Adrenal gland (tissue), 12 donors: Measurements from ENCODE around the gene TRIM8. TPM values are rescaled to one million over a fixed set of nuclear protein-coding genes. Genes with fewer than 3 reads are reported as not detected.

ENCODE experiments used
- DNase-seq, 7 donors: peaks; one replicate each; pipeline ENCODE4 v3.0.0-alpha.2; 2019 to 2020
- H3K27ac ChIP-seq, 5 donors: fragments of 200-600 bp; sonication (generic) in 4 of 5; 1 replicate in 3 of 5; 2 replicates in 2 of 5; pipeline versions ENCODE4 v1.5.1 to v1.8.0; 2016 to 2020; ENCODE audit warnings: mild to moderate bottlenecking in 1 of 5
- H3K27me3 ChIP-seq: fragments of 200-600 bp; 2 replicates; pipeline ENCODE4 v1.8.0; 2021
- H3K36me3 ChIP-seq, 2 donors: fragments of 200-600 bp; replicated peaks in 1 of 2; 1 replicate in 1 of 2; 2 replicates in 1 of 2; pipeline versions ENCODE4 v1.5.1 to v1.8.0; 2018 to 2022
- H3K4me1 ChIP-seq, 2 donors: fragments of 200-600 bp; replicated peaks in 1 of 2; 1 replicate in 1 of 2; 2 replicates in 1 of 2; pipeline versions ENCODE4 v1.5.1 to v1.8.0; 2018 to 2021
- H3K4me3 ChIP-seq, 4 donors: fragments of 200-600 bp; sonication (generic) in 3 of 4; one replicate each; pipeline ENCODE4 v1.5.1; 2016 to 2018
- H3K9me3 ChIP-seq, 3 donors: fragments of 200-600 bp; sonication (generic) in 1 of 3; replicated peaks in 1 of 3; 1 replicate in 2 of 3; 2 replicates in 1 of 3; pipeline versions ENCODE4 v1.5.1 to v1.8.0; 2016 to 2021
- POLR2A ChIP-seq, 2 donors: fragments of 450-650 bp; IDR thresholded peaks; one replicate each; pipeline ENCODE4 v1.6.1; 2017; ENCODE audit warnings: antibody characterized with exemption in 2 of 2, mild to moderate bottlenecking in 2 of 2, moderate library complexity in 1 of 2
- WGBS, 4 donors: extraction: QIAGEN DNeasy Blood & Tissue Kit in 2 of 4; methylation state at CpG; one replicate each; pipeline versions ENCODE4 v1.1.5 to v1.1.7; 2013 to 2017; 5-methylcytosine and 5-hydroxymethylcytosine counted together
- intact Hi-C, 2 donors: fragments of 100-400 bp; cut with DNase I; formaldehyde crosslinking; loops; one replicate each; pipeline versions ENCODE4 v1.14.1 to v1.15.0; 2022 to 2023
- polyA plus RNA-seq, 3 donors: library from polyadenylated mRNA; stranded (reverse); fragments of 200-250 nt in 2 of 3; fragments of 350-450 nt in 1 of 3; fragmentation: Illumina TruSeq in 1 of 3; extraction: RNeasy Lipid Tissue Mini Kit (QIAGEN cat#74804) in 1 of 3; gene quantifications; one replicate each; pipeline ENCODE4 v1.2.3, GENCODE V29; 2013 to 2014
- total RNA-seq, 9 donors: library from RNA; depleted of rRNA in 4 of 9; stranded (reverse); fragments of >200 nt in 4 of 9; fragments of 120-200 nt in 1 of 9; fragmentation: NEBNext Ultra II Directional in 1 of 9; extraction: Animal tissue kit (Norgen Biotek cat#: 25700) in 1 of 9; gene quantifications; one replicate each; pipeline versions ENCODE4 v1.1.0 to v1.2.4, GENCODE V29; 2013 to 2023
- TF ChIP-seq, protein P1 (sequence below), 6 experiments: fragments of 450-650 bp in 4 of 6; fragments of 200-600 bp in 2 of 6; sonication (generic) in 1 of 6; IDR thresholded peaks; 1 replicate in 5 of 6; 2 replicates in 1 of 6; pipeline versions ENCODE4 v1.5.1 to v1.8.0; 2016 to 2021; ENCODE audit warnings: antibody characterized with exemption in 6 of 6, mild to moderate bottlenecking in 2 of 6, moderate library complexity in 1 of 6
- donor health status: healthy with polysubstance abuse.
- donor health status: Bipolar disorder and iron deficiency.
- donor health status: DM: yes; HTN: yes; CAD: no.
- donor health status: DM: no; HTN: no; CAD: no.
- donor health status: DM: no; HTN: no; CAD: no.
- donor health status: DM: yes; HTN: yes; CAD: no.

The TRIM8 gene
- total and polyA plus RNA-seq, 12 donors = 21.6 to 175 (median 116) TPM

DNA sequence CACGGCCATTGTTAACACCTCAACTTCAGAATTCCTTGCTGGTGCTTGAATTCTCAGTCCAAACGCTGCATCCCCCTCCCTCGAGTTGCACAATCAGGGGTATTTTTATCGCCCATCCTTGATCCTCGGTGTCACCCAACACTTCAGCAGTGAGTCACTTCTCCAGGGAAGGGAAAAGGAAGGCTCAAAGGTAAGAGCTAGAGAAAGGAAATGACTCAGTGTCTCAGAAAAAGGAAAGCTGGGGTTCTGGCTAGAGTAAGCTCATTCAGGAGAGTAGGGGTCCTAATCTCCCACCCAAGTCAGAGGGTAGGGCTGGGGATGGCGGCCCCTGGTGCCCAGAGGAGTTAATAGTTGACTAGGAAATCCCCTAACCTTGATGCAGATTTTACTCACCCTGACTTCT lies 39.8 kb upstream of the TRIM8 start:
- peak in 5 of 7 donors; percentile 65 to 77 (median 67) for DNase-seq
- Histone ChIP-seq H3K27me3 (no peaks in the 10 kb centered on the region), H3K4me3 (no peak overlapping the region), H3K27ac (peak overlapping the region; percentile 28 to 94 (median 59)), H3K9me3 (no peaks in the 10 kb centered on the region), H3K4me1 (peaks cover 17 to 40% of the 10 kb centered on the region in 2 donors), H3K36me3 (peaks cover 0 to 5% of the 10 kb centered on the region in 2 donors)
- WGBS, 4 donors = 23 to 55% (median 31%) methylated on average over 6 of the region's 6 CpGs
- intact Hi-C loops = no loop called here
- no peak for TF ChIP-seq POLR2A (IDR thresholded peaks at IDR 0.05)
- TF ChIP-seq, protein P1, sequence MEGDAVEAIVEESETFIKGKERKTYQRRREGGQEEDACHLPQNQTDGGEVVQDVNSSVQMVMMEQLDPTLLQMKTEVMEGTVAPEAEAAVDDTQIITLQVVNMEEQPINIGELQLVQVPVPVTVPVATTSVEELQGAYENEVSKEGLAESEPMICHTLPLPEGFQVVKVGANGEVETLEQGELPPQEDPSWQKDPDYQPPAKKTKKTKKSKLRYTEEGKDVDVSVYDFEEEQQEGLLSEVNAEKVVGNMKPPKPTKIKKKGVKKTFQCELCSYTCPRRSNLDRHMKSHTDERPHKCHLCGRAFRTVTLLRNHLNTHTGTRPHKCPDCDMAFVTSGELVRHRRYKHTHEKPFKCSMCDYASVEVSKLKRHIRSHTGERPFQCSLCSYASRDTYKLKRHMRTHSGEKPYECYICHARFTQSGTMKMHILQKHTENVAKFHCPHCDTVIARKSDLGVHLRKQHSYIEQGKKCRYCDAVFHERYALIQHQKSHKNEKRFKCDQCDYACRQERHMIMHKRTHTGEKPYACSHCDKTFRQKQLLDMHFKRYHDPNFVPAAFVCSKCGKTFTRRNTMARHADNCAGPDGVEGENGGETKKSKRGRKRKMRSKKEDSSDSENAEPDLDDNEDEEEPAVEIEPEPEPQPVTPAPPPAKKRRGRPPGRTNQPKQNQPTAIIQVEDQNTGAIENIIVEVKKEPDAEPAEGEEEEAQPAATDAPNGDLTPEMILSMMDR (IDR thresholded peaks at IDR 0.05) = no peak

DNA sequence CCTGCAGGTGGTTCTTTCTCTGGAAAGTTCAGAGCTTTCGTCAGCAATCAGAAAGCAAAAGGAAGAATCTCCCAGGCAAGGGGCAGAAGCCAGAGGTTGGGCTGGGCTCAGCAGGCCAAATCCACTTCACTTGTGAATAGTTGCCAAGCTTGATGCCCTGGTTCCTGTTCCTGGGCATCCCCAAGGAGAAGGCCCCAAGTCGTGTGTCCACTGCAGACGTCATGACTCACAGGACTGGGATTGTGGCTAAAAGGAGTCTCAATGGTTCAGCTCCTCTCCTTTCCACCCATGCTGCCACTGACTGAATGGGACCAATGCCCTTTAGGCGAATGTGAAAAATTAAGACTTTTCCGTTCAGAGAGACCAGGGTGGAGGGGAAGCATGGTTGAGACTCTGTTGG lies 38.6 kb upstream of the TRIM8 start:
- DNase-seq = no peak
- WGBS, 4 donors = 73 to 79% (median 77%) methylated on average over 5 of the region's 5 CpGs
- intact Hi-C loops = no loop called here
- no peak overlapping the region for H3K4me3 ChIP-seq
- H3K4me1 ChIP-seq = peaks cover 17 to 40% of the 10 kb centered on the region in 2 donors
- H3K36me3 ChIP-seq = no peaks in the 10 kb centered on the region
- H3K27me3 ChIP-seq = no peaks in the 10 kb centered on the region
- peak overlapping the region in 1 of 5 donors; percentile 6 for H3K27ac ChIP-seq
- no peaks in the 10 kb centered on the region for H3K9me3 ChIP-seq
- TF ChIP-seq, protein P1 (IDR thresholded peaks at IDR 0.05) = no peak
- TF ChIP-seq POLR2A (IDR thresholded peaks at IDR 0.05) = no peak

DNA sequence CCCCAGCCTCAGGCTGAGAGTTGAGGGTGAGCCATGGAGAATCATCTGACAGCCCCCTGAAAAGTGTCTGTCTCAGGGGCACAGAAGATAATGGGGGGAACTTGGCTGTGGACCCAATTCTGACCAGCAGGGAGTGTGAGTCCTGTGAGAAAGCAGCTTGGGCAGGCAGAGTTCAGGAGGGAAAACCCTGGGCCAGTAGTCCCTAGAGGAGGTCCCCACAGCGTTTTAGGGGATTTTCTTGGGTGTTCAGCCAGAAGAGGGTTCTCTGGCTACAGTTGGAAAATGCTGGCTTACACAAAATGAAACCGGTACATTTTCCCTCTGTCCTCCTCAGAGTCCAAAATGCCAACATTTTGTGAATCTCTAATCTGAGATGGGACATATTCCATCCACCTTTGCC lies 35.8 kb upstream of the TRIM8 start:
- H3K4me1 ChIP-seq = peaks cover 17 to 28% of the 10 kb centered on the region in 2 donors
- no peak for DNase-seq
- H3K4me3 ChIP-seq = no peak overlapping the region
- H3K9me3 ChIP-seq = no peaks in the 10 kb centered on the region
- 69 to 92% (median 83%) methylated on average over 2 of the region's 2 CpGs for WGBS, 4 donors
- no peak overlapping the region for H3K27ac ChIP-seq
- H3K27me3 ChIP-seq = no peaks in the 10 kb centered on the region
- TF ChIP-seq, protein P1 (IDR thresholded peaks at IDR 0.05) = no peak
- TF ChIP-seq POLR2A (IDR thresholded peaks at IDR 0.05) = no peak
- intact Hi-C loops = no loop called here
- peaks cover 0 to 8% of the 10 kb centered on the region in 2 donors for H3K36me3 ChIP-seq

DNA sequence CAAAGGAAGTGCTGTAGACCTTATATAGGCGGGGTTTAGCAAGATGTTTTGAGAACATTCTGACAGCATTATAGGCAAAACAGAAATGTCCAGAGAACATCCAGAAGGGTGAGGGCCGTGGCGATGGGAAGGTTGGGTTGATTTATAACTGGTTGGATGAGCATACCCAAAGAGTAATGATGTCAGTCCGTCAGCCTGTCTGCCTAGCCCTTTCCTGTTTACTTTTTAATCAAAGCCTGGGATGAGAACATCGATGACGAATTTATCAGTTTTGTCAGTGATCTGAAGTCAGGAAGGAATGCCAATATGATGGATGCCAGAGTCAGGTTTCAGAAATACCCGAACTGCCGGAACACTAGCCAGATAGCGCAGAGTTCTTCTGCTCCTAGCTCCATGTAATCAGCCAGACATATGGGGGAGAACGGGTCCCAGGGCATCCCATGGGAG lies 33.8 kb upstream of the TRIM8 start:
- Histone ChIP-seq H3K9me3 (no peaks in the 10 kb centered on the region), H3K36me3 (peaks cover 0 to 13% of the 10 kb centered on the region in 2 donors), H3K27ac (no peak overlapping the region), H3K27me3 (no peaks in the 10 kb centered on the region), H3K4me1 (peaks cover 10 to 21% of the 10 kb centered on the region in 2 donors), H3K4me3 (no peak overlapping the region)
- WGBS, 4 donors = 88 to 90% (median 88%) methylated on average over 10 of the region's 10 CpGs
- DNase-seq = no peak
- no peak for TF ChIP-seq POLR2A (IDR thresholded peaks at IDR 0.05)
- TF ChIP-seq, protein P1 (IDR thresholded peaks at IDR 0.05) = no peak
- intact Hi-C loops = no loop called here
